Hepatocyte (in vitro differentiated cells): Measurements from ENCODE around the gene ADAMTS13.

Experiments used
- EZH2phosphoT487 ChIP-seq: fragments of 200-600 bp; sonication (generic); IDR thresholded peaks from one replicate; pipeline ENCODE4 v1.6.1; 2018; ENCODE audit warnings: antibody characterized with exemption, mild to moderate bottlenecking, low read depth, moderate library complexity; ENCODE audit not compliant: unreplicated experiment, severe bottlenecking
- TF ChIP-seq, protein P1 (sequence below): fragments of 200-600 bp; sonication (generic); IDR thresholded peaks from 2 replicates; pipeline ENCODE4 v1.5.1; 2016; ENCODE audit warnings: antibody characterized with exemption, mild to moderate bottlenecking; ENCODE audit not compliant: poor library complexity

DNA sequence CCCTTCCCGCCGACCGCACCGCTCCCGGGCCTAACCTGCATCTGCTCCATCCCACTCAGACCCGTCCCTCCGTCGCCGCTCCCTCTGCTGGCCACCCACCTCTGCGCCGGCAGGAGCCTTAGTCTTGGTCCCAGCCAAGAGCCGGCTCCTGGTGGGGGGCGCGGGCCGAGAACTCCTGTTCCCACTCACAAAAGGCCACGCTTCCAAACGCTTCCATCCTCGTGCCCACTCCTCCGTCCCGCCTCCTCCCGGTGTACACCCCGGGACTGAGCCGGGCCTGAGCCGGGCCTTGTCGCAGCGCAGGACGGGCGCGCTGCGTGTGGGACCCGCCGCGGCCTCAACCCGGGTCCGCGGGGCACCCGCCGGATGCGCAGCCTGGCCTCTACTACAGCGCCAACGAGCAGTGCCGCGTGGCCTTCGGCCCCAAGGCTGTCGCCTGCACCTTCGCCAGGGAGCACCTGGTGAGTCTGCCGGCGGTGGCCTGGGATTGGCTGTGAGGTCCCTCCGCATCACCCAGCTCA lies 7.5 kb downstream of the ADAMTS13 start:
- TF ChIP-seq, protein P1, sequence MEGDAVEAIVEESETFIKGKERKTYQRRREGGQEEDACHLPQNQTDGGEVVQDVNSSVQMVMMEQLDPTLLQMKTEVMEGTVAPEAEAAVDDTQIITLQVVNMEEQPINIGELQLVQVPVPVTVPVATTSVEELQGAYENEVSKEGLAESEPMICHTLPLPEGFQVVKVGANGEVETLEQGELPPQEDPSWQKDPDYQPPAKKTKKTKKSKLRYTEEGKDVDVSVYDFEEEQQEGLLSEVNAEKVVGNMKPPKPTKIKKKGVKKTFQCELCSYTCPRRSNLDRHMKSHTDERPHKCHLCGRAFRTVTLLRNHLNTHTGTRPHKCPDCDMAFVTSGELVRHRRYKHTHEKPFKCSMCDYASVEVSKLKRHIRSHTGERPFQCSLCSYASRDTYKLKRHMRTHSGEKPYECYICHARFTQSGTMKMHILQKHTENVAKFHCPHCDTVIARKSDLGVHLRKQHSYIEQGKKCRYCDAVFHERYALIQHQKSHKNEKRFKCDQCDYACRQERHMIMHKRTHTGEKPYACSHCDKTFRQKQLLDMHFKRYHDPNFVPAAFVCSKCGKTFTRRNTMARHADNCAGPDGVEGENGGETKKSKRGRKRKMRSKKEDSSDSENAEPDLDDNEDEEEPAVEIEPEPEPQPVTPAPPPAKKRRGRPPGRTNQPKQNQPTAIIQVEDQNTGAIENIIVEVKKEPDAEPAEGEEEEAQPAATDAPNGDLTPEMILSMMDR, result peak; percentile 48
- TF ChIP-seq EZH2phosphoT487, result no peak
